Colon (tissue), 2 donors: Measurements from ENCODE around the gene METAP1D.

Source experiments
- FAIRE-seq: peaks from 2 replicates; lab custom pipeline; 2012; peaks lifted over from hg19 to GRCh38; lab: Jason Lieb, UNC
- donor health status: control.
- donor health status: control.

METAP1D gene

GRCh38 chr2:172080641-172081220, 81.0 kb downstream of the METAP1D start:
- FAIRE-seq: no peak

- FAIRE-seq: no peak
Measured at GRCh38 chr2:172081221-172082022, 81.7 kb downstream of the METAP1D start.

GRCh38 chr2:172082105-172082943, 82.6 kb downstream of the METAP1D start:
- no peak for FAIRE-seq

- FAIRE-seq: no peak
Measured at GRCh38 chr2:172082944-172083627, 83.3 kb downstream of the METAP1D start.

- no peak for FAIRE-seq
Measured at GRCh38 chr2:172083628-172084394, 84.1 kb downstream of the METAP1D start.

GRCh38 chr2:172084395-172084644, 84.6 kb downstream of the METAP1D start:
- no peak for FAIRE-seq

GRCh38 chr2:172084645-172085459, 85.1 kb downstream of the METAP1D start:
- no peak for FAIRE-seq

DNA sequence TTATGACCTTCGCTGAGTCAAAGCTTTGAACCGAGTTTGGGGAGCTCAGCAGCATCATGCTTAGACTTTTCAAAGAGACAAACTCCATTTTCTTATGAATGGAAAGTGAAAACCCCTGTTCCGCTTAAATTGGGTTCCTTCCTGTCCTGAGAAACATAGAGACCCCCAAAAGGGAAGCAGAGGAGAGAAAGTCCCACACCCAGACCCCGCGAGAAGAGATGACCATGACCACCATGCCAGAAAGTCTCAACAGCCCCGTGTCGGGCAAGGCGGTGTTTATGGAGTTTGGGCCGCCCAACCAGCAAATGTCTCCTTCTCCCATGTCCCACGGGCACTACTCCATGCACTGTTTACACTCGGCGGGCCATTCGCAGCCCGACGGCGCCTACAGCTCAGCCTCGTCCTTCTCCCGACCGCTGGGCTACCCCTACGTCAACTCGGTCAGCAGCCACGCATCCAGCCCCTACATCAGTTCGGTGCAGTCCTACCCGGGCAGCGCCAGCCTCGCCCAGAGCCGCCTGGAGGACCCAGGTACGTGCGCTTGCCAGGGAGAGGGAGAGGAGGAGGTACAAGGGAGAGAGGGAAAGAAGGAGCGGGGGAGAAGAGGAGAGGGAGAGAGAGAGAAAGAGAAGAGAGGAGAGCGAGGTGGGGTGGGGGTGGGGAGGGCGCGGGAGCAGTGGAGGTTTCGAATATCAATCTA, 85.9 kb downstream of the METAP1D start, which contains the start of gene DLX1:
DLX1 (plus strand) TSS at position 48 of the 700 bp plus-strand sequence; CDS start at position 219, 171 bp downstream.
- FAIRE-seq: no peak

DNA sequence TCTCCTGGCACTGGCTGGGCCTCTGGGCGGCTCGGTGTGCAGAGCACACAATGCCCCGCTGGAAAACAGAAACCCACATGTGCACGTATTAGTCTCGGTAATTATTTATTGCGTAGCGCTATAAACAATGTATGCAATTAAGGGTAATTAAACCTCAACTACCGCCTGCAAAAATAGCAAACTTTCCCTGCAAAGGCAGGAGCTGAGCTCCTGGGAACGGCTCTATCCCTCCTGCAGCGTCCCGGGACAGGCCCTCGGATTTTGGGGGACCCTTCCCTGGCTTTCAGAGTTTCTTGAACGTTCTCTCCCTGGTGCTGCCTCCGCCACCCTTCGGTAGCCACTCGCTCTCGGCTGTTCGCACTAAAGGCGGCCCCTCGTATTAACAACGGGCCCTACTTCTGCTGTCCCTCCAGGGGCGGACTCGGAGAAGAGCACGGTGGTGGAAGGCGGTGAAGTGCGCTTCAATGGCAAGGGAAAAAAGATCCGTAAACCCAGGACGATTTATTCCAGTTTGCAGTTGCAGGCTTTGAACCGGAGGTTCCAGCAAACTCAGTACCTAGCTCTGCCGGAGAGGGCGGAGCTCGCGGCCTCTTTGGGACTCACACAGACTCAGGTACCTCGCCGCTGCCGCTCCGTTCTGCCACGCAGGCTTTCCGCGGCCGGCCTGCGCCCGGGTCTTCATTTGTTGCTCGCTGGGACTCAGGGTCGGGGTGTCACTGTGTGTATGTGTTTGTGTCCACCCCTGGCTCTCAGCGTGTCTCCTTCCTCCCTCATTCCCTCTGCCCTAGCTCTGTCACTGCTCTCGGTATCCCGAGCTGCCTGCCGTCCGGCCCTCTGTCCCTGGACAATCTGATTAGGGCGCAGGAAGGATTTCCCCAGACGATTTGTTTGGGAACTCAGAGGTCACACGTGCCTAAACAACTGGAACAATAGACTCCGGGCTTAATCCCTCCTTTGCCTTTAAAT, 86.8 kb downstream of the METAP1D start:
- no peak for FAIRE-seq

DNA sequence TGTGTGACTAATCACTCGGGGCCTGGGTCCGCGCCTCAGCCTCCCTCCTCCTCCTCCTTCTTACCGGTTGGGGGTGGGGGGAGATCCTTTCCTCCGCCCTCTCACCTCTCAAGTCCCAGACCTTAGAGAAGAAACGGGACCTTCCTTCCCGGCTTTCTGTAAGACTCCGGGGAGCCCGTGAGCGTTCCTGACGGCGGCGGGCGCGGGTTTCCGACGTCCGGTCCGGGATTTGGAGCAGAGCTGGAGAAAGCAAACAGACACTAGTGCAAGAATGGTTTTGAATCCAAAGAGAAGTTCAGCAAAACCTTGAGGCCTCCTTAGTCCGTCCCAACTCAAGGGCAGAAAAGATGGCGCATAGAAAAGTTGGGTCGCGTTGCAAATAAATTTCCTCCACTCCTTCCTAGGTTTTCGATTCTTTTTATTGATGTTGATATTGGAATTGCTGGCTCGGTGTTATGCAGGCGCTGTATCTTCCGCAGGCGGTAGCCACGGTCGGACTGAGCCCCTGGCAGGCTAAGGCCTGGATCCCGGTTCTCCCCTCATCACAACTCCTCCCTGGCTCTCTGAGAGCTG, 87.5 kb downstream of the METAP1D start:
- FAIRE-seq: no peak

GRCh38 chr2:172087780-172088244, 88.1 kb downstream of the METAP1D start:
- FAIRE-seq: no peak

DNA sequence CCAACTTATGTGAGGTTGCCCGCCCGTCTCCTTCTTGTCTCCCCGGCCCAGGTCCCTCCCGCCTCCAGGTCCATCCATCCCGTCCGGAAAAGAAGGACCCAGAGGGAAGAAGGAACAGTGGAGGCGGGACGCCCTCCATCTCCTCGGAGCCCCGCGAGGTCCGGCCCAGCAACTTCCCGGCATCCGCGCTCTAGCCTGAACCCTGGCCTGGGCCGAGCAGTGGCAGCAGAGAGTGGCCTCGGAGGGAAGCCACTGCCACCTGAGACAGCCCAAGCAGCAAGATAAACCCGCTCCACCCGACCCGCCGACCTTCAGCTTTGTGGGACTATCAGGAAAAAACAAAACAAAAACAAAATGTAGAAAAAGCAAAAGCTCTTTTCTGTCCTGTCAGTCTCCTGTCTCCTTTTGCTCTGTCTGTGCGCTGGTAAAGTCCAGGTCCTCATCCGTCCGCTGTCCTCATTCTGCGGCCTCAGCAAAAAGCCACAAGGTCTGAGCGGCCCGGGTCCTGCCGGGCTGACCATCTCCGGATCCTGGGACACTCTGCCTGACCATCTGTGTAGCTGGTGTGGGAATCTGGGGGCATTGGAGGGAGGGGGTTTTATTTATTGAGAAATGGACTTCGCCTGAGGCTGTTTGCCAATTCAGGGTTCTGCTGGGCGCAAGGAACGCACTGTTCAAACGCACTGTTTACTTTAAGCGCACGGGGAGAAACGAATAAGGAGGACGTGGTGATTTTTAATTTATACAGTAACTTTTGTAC, 88.7 kb downstream of the METAP1D start:
- no peak for FAIRE-seq

GRCh38 chr2:172089005-172089504, 89.3 kb downstream of the METAP1D start:
- no peak for FAIRE-seq

DNA sequence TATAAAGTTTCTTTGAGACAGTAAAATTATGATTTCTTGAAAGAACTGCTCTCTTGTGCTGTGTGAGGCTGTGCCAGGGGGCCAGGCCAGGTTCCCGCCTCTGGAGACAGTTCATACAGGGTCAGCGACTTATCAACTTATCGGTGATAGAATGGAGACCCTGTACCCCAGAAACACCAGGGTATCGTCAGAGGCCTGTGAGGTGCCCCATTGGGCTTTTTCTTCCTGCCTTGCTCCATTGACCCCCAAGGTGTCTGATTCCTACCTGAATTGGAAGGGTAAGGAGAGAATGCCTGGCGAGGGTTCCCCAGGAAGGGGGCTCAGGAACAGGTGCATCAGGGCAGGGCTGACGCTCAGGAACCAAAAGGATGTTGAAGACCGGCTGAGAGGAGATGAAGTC, 89.9 kb downstream of the METAP1D start:
- FAIRE-seq: no peak

GRCh38 chr2:172090044-172090961, 90.5 kb downstream of the METAP1D start:
- no peak for FAIRE-seq

DNA sequence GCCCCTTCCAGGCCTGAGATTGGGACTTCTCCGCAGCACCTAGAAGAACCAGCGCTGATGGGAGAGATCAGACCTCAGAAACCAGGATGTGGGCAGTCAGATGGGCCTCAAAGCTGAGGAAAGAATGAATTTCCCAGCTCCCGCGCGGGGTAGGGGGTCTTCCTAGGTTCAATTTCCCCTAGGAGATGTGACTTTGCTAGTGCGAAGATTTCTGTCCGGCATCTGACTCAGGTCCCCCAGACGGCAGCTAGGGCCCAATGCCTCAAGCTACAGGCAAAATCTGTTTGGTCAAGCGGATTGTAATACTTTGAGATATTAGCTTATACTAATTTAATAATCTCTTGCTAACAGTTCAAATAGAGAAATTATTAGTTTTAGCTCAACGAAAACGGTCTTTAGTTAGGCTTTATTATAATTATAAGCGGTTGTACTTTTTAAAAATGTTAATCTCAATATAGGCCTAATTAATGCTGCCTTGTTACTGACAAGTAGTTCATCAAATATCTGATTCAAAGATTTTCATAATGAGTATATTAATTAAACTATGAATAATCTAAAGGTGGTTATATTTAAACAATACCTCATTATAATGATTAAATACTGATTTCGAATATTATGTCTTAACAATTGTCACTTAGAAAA, 91.4 kb downstream of the METAP1D start:
- peak; percentile 57 for FAIRE-seq
